Tibial artery (tissue), 4 donors: ENCODE results near the gene BMAL1.

Experiments used
- DNase-seq, 2 donors: peaks; one replicate each; pipeline ENCODE4 v3.0.0-alpha.2; 2019
- H3K27ac ChIP-seq, 2 donors: fragments of 200-600 bp; sonication (generic) in 1 of 2; 1 replicate in 1 of 2; 2 replicates in 1 of 2; pipeline ENCODE4 v1.5.1; 2018 to 2019; ENCODE audit warnings: mild to moderate bottlenecking in 1 of 2
- H3K27me3 ChIP-seq, 2 donors: fragments of 200-600 bp; sonication (generic) in 1 of 2; one replicate each; pipeline versions ENCODE4 v1.5.1 to v1.6.0; 2016 to 2019
- H3K36me3 ChIP-seq, 3 donors: fragments of 200-600 bp; sonication (generic) in 2 of 3; one replicate each; pipeline ENCODE4 v1.5.1; 2016 to 2019; ENCODE audit warnings: mild to moderate bottlenecking in 2 of 3
- H3K4me1 ChIP-seq, 4 donors: fragments of 200-600 bp; sonication (generic) in 2 of 4; 1 replicate in 3 of 4; 2 replicates in 1 of 4; pipeline ENCODE4 v1.5.1; 2016 to 2019
- H3K4me3 ChIP-seq, 2 donors: fragments of 200-600 bp; sonication (generic) in 1 of 2; 1 replicate in 1 of 2; 2 replicates in 1 of 2; pipeline ENCODE4 v1.5.1; 2018 to 2019; ENCODE audit warnings: mild to moderate bottlenecking in 2 of 2
- H3K9me3 ChIP-seq, 3 donors: fragments of 200-600 bp; sonication (generic) in 1 of 3; one replicate each; pipeline ENCODE4 v1.5.1; 2016 to 2019
- intact Hi-C: fragments of 100-400 bp; cut with DNase I; formaldehyde crosslinking; loops from one replicate; pipeline ENCODE4 v1.15.0; 2023; ENCODE audit warnings: low total_unique reads
- TF ChIP-seq, protein P1 (sequence below), 2 experiments: fragments of 200-600 bp in 1 of 2; fragments of 450-650 bp in 1 of 2; IDR thresholded peaks; one replicate each; pipeline ENCODE4 v1.5.1; 2017 to 2019; ENCODE audit warnings: antibody characterized with exemption in 2 of 2, mild to moderate bottlenecking in 1 of 2, moderate library complexity in 1 of 2

The BMAL1 gene

DNA sequence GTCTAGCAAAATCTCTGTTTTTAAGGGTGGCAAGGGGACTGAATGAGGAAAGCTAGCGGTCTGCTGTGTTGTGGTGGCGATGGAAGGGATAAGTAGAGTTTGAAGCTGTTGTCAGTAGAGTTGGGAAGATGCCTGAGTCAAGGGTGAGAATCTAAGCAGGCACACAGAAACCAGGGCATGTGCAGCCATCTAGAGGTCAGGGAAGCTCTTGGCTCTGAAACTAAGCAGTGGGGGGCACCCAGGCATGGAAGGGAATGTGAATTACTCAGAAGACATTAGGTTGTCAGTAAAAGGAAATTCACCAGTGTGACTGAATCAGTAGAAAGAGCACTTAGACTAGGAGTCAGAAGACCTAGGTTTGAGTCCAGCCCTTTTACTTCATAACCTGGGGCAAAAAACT, 15.4 kb downstream of the BMAL1 start:
- intact Hi-C loops = no loop called here
- no peak overlapping the region for H3K27ac ChIP-seq
- no peaks in the 10 kb centered on the region for H3K36me3 ChIP-seq
- TF ChIP-seq, protein P1, sequence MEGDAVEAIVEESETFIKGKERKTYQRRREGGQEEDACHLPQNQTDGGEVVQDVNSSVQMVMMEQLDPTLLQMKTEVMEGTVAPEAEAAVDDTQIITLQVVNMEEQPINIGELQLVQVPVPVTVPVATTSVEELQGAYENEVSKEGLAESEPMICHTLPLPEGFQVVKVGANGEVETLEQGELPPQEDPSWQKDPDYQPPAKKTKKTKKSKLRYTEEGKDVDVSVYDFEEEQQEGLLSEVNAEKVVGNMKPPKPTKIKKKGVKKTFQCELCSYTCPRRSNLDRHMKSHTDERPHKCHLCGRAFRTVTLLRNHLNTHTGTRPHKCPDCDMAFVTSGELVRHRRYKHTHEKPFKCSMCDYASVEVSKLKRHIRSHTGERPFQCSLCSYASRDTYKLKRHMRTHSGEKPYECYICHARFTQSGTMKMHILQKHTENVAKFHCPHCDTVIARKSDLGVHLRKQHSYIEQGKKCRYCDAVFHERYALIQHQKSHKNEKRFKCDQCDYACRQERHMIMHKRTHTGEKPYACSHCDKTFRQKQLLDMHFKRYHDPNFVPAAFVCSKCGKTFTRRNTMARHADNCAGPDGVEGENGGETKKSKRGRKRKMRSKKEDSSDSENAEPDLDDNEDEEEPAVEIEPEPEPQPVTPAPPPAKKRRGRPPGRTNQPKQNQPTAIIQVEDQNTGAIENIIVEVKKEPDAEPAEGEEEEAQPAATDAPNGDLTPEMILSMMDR (IDR thresholded peaks at IDR 0.05) = no peak
- no peaks in the 10 kb centered on the region for H3K9me3 ChIP-seq
- H3K27me3 ChIP-seq = no peaks in the 10 kb centered on the region
- H3K4me1 ChIP-seq = peaks cover 0 to 30% (median 14%) of the 10 kb centered on the region in 4 donors
- no peak overlapping the region for H3K4me3 ChIP-seq
- DNase-seq = no peak

GRCh38 chr11:13294178-13294577, 16.6 kb downstream of the BMAL1 start:
- H3K36me3 ChIP-seq = no peaks in the 10 kb centered on the region
- H3K4me3 ChIP-seq = no peak overlapping the region
- no peaks in the 10 kb centered on the region for H3K9me3 ChIP-seq
- TF ChIP-seq, protein P1 (IDR thresholded peaks at IDR 0.05) = no peak
- no peaks in the 10 kb centered on the region for H3K27me3 ChIP-seq
- no peak overlapping the region for H3K27ac ChIP-seq
- DNase-seq = no peak
- H3K4me1 ChIP-seq = peaks cover 0 to 30% (median 8%) of the 10 kb centered on the region in 4 donors
- intact Hi-C loops = no loop called here

DNA sequence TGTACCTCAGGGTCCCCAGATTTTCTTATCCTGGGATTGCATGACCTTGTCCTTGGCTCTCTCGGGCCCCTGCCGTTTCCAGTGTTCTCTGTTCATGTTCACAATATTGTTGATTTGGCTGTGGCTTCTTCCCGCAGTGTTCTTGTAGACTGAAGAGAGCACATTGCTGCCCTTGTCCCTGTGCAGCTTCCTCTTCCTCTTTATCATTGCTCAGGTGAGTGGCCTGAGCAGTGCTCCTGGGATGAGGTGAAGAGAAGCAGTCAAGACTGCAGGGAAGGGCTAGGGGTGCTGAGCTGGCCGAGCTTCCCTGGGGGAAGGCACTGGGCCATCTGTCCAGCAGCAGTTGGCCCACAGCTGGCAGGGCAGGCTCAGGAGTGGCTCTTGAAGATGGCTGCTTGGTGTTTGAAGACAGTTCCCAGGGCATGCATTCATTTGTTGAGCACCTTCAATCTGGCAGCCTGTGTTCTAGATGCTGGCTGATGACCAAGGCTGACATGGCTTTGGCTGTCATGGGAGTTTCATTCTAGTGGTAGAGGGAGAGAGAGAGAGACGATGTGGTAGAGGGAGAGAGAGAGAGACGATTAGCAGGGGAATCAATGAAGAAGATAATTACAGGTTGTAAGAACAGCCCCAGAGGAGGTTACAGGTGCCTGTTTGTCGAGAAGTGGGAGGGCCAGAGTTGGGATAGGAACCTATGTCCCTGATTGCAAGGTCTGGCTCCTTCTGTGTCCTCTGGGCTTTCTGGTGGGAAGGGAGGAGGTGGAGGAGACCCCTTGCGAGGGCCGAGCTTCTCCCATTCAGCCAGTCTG, 17.4 kb downstream of the BMAL1 start:
- Histone ChIP-seq H3K36me3 (no peaks in the 10 kb centered on the region), H3K4me1 (peaks cover 0 to 30% (median 10%) of the 10 kb centered on the region in 4 donors), H3K27me3 (no peaks in the 10 kb centered on the region), H3K4me3 (no peak overlapping the region), H3K9me3 (no peaks in the 10 kb centered on the region), H3K27ac (no peak overlapping the region)
- TF ChIP-seq, protein P1 (IDR thresholded peaks at IDR 0.05) = no peak
- intact Hi-C loops = no loop called here
- DNase-seq = no peak

DNA sequence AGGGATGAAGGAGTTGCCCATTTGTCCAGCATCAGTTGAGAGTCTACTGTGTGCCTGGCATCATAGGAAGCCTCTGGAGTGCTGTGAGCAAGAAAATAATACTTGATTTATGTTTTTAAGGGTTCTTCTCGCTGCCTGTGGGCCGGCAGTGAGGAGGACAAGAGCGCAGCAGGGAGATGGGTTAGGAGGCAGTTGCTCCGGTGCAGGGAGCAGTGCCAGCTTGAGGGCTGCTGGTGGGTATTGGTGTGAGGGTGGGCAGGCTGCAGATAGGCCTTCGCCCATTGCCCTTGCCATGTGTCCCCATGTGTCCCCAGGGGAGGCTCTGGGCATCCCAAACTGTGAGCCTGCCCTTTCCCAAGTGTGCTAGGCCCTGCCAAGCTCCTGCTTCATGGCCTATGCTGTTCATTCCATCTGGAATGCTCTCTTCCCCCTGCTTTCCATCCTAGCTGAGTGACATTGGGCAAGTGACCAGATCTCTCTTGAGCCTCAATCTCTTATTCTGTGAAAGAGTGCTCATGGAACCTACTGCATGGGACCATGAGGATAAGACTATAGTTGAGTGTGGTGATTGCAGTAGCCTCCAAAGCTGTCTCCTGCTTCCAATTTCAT, 19.8 kb downstream of the BMAL1 start:
- DNase-seq = no peak
- no peaks in the 10 kb centered on the region for H3K9me3 ChIP-seq
- peaks cover 0 to 28% (median 14%) of the 10 kb centered on the region in 4 donors for H3K4me1 ChIP-seq
- no peak overlapping the region for H3K27ac ChIP-seq
- intact Hi-C loops = no loop called here
- H3K27me3 ChIP-seq = no peaks in the 10 kb centered on the region
- no peaks in the 10 kb centered on the region for H3K36me3 ChIP-seq
- TF ChIP-seq, protein P1 (IDR thresholded peaks at IDR 0.05) = no peak
- H3K4me3 ChIP-seq = no peak overlapping the region

GRCh38 chr11:13297917-13298356, 20.3 kb downstream of the BMAL1 start:
- Histone ChIP-seq H3K27ac (no peak overlapping the region), H3K4me1 (peaks cover 0 to 28% (median 14%) of the 10 kb centered on the region in 4 donors), H3K4me3 (no peak overlapping the region), H3K36me3 (no peaks in the 10 kb centered on the region), H3K9me3 (no peaks in the 10 kb centered on the region), H3K27me3 (no peaks in the 10 kb centered on the region)
- DNase-seq = no peak
- TF ChIP-seq, protein P1 (IDR thresholded peaks at IDR 0.05) = no peak
- intact Hi-C loops = no loop called here
